GM21526 (cell line): Measurements from ENCODE around the gene CFAP126.
"Not testable (repeated sequence)": the region's sequence is repeated elsewhere in the genome, so short reads cannot be mapped to it uniquely, and the experiment has no call there.

Experiments used
- ATAC-seq: cut with Tn5 transposase; IDR thresholded peaks from one replicate; pipeline ENCODE4 v1.9.1; 2021; ENCODE audit warnings: moderate library complexity; ENCODE audit not compliant: unreplicated experiment, low FRiP score

Gene CFAP126, protein sequence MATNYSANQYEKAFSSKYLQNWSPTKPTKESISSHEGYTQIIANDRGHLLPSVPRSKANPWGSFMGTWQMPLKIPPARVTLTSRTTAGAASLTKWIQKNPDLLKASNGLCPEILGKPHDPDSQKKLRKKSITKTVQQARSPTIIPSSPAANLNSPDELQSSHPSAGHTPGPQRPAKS

DNA sequence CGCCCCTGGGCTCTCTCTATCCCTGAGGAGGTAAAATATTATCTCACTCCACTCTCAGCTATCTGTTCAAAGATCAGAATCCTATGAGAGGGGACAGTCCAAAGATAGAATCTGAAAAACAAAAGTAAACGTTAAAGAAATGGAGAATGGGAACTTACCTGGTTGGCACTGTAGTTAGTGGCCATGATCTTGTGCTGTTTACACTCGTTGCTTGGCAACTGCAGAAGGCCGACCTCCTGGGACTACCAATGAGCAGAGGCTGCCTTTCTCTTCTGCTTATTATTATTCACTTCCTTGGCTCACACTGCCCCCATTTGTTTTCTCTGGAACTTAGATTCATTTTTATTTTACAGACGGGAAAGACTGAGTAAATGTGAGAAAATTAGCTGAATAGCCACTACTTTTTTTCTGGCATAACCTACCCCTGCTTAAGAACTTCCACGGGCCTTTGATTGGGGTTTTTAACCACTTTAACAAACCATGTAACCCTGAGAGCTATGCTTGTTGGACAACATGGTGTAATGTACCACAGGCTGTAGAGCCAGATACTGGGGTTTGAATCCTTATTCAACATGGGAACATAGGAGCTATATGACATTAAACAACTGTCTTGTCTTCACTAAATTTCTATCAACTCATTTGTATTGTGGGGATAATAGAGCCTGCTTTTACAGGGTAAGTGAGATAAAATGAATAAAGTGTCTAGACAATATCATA lies at the start of gene CFAP126:
Gene CFAP126 (minus strand): TSS at position 193 of the 717 bp plus-strand sequence. CDS start 8 bp downstream, at position 185.
- peak; percentile 88 for ATAC-seq

- ATAC-seq: not testable (repeated sequence)
Observed at GRCh38 chr1:161413050-161413449, 45.4 kb upstream of the CFAP126 start.

DNA sequence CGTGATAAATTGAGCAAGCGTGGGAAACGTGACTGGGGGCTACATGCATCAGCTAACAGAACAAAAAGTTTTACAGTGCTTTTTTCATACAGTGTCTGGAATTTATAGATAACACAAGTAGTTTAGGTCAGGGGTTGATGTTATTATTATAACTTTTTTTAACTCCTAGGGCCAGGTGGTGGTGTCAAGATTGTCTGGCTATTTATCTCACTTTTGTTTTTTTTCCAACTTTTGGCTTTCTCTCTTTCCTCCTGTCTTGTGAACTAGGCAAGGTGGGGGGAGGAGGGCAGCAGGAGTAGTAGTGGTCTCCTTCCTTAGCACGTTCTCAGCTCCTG lies 42.9 kb upstream of the CFAP126 start:
- not testable (repeated sequence) for ATAC-seq

DNA sequence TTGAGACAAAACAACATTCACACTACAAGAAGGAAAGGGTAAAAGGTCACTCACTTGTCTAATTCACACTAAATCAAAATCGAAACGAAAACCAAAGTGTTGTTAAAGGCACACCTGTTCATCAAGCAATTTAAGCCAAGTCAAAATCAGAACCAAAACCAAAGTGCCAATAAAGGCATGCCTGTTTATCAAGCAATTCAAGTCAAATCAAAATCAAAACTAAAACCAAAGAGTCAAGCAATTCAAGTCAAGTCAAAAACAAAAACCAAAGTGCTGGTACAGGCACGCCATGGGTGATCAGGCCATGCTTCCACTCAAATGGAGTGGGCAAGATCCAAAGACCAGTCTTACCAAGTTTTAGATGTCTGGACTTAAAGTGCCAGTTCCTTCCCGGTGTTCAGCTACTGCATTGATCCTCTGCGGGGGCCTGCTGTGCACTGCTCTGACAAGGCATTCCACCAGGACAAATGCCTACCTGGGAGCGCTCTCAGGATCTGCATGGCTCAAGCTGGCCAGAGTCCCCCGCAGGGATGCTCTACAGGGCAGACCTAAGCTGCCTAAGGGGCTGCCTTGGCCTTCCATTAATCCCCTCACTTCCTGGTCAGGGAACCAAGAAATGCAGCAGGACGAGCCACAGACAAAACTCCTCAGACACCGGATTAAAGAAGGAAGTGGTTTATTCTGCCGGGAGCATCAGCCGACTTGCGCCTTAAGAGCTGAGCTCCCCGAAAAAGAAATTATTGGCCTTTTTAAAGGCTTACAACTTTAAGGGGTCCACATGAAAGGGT lies 42.4 kb upstream of the CFAP126 start:
- not testable (repeated sequence) for ATAC-seq

DNA sequence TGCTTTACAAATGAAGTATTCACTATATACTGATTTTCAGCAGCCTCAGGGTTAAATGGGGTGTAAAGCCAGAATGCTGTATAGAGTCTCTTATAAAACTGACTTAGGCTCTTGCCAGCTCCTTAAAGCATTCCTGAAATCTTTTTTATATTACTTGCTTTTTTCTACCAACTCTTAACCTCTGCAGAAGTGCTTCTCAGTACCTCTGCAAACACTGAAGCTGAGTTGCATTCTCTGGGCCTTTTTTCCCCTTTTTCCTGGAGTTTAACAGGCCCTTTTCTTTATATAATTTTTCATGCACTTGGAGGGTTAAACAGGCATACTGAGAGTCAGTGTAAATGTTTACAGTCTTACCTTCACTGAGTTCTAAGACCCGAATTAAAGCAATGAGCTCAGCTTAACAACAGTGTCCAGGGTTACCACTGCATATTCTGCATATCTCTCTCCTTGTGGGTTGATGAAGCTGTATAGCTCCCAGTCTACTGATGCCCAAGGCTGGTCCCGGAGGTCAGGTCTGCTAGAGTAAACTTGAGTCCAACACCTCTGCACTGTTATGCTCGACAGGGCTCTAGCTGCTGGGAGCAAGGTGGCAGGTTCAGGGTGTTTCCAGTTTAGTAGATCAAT lies 40.9 kb upstream of the CFAP126 start:
- ATAC-seq: no peak

DNA sequence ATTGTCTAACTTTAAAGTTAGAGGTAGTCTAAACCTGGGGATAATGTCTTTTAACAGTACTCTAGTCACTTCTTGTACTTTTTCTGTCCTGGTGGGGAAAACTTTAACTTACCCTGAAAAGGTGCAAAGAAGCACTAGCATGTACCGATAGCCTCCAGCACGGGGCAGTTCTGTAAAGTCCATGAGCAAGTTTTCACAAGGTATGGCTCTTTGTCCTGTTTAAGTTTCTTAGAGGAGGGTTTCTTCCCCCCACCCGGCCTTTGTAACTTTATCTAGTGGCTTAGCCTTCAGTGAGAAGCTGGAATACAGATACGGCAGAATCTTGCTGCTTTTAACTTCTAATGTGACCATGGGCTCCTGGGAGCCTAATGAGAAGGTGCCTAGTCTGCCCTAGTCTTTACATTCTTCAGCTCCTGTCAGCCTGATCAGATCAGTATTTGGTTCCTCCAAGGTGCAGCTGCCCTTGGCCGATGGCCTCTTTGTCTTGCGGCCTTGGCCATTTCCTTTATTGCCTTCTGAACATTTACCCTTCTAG lies 39.8 kb upstream of the CFAP126 start:
- no peak for ATAC-seq

GRCh38 chr1:161406551-161406950 lies 38.9 kb upstream of the CFAP126 start:
- ATAC-seq: not testable (repeated sequence)

GRCh38 chr1:161404051-161404597 lies 36.4 kb upstream of the CFAP126 start:
- no peak for ATAC-seq

DNA sequence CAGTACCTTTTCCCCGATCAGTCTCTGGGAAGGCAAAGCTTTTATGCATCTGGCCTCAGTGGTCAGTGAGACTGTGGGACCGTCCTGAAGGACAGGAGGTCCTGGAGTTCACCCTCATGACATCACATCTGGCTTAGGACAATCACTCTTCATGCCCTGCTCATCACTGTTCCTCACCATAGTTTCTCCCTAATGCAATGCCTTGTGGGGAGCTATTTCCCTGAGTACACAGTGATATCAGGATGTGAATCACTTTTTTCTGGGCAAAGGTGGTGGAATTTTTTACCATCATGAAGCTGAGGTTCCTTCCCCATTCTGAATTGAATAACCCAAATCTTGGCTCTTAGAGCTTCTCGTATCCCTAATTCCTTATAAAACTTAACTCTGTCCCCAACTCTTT lies 34.8 kb upstream of the CFAP126 start:
- no peak for ATAC-seq

- ATAC-seq: peak; percentile 58
Observed at GRCh38 chr1:161399257-161399998, 31.8 kb upstream of the CFAP126 start.

GRCh38 chr1:161398900-161399256 lies 31.2 kb upstream of the CFAP126 start:
- no peak for ATAC-seq

GRCh38 chr1:161397038-161397437 lies 29.4 kb upstream of the CFAP126 start:
- ATAC-seq: not testable (repeated sequence)

- ATAC-seq: no peak
Observed at GRCh38 chr1:161393151-161393550, 25.5 kb upstream of the CFAP126 start.

DNA sequence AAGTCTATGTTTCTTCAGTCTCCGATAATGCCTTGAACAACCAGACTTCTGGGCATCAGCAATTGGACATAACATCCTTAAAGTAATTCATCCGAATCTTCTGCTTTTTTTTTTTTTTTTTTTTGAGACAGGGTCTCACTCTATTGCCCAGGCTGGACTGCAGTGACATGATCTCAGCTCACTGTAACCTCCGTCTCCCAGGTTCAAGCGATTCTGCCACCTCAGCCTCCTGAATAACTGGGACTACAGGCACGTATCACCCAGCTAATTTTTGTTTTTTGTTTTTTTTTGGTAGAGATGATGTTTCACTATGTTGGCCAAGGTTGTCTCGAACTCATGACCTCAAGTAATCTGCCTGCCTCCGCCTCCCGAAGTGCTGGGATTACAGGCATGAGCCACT lies 23.9 kb upstream of the CFAP126 start:
- ATAC-seq: no peak

- ATAC-seq: not testable (repeated sequence)
Observed at GRCh38 chr1:161391136-161391535, 23.5 kb upstream of the CFAP126 start.

- peak; percentile 4 for ATAC-seq
Observed at GRCh38 chr1:161390559-161390858, 22.8 kb upstream of the CFAP126 start.

GRCh38 chr1:161389691-161390558 lies 22.2 kb upstream of the CFAP126 start:
- ATAC-seq: peak; percentile 66

DNA sequence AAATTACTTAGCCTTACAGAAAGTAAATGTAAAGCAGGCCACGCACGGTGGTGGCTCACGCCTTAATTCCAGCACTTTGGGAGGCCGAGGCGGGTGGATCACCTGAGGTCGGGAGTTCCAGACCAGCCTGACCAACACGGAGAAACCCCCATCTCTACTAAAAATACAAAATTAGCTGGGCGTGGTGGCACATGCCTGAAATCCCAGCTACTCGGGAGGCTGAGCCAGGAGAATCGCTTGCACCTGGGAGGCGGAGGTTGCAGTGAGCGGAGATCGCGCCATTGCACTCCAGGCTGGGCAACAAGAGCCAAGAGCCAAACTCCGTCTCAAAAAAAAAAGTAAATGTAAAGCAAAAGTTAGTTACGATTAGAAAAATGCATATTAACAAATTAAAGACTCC lies 21.5 kb upstream of the CFAP126 start:
- ATAC-seq: not testable (repeated sequence)

DNA sequence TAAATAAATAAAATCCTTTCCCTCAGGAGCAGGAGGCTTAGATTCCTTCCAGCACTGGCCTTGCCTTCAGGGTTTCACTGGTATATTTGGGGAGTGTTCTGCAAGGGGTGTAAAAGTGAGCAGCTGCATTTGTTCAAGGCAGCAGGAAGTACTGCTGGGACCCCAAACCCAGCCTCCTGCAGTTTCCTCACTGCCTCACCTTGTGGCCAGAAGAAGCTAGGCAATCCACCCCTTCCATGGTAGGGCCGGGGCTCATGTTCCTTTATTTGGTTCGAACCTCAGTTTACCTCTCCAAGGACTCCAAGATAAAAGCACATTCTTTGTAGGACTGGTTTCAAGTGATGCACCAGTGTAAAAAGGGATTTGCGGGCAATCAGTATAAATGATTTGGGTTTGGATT lies 21.0 kb upstream of the CFAP126 start:
- ATAC-seq: no peak
